NCI-H748 (cell line): Measurements from ENCODE around the gene ERICH6B.

Experiments
- DNase-seq: peaks from one replicate; lab custom pipeline; 2025; ENCODE audit not compliant: unreplicated experiment; lab: John Stamatoyannopoulos, UW

The ERICH6B gene

DNA sequence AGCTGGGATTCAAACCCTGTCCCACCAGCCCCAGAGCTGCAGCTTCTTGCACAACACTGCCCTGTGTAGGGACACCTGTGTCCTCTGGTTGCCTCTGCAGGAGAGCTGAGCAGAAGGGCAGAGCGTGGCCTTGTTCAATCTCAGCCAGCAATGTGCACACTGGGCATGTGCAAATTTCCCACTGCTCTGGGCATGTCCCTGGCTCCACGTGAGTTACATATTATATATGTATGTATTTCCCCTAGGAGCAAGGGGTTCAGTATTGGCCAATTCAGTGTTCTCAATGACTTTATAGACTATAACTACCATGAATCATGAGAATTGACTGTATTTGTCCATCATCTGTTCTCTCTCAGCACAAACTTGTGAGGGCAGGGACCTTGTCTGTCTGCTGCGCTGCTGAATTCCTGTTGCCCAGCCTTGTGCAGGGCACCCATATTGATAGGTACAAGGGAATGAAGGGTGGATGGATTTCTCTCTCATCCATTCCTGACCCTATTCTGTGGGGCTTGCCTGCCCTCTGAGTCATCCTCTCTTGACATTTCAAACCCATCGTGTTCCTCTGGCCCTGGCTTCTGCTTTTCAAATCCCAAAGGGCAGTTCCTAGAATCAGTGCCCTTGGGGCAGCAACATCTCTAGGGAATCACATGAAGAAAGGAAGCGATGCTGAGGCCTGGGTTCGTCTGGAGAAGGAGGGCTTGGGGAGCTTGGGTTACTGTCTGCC is 69.7 kb downstream of the ERICH6B start:
- DNase-seq, result no peak

- DNase-seq, result no peak
Observed at GRCh38 chr13:45544520-45544919, 71.0 kb downstream of the ERICH6B start.

- DNase-seq, result no peak
Observed at GRCh38 chr13:45542878-45543277, 72.7 kb downstream of the ERICH6B start.

DNA sequence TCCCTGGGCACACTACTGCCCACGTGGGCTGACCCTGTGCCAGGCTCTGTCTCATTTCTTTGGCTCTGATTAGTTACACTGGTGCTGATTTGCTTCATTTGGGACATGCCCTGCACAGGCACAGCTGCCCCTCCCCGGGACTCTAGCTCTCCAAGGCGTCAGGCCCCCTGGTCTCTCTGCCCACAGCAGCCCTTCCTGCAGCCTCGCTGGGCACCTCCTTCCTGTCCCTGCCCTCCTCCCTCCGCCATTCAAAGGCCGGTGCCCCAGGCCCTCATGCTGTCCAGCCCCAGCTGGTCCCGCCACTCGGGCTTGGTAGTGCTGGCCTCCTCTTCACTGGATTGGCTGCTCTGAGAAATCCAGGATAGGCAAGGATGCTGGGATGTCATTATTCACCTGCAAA is 73.1 kb downstream of the ERICH6B start:
- no peak for DNase-seq

GRCh38 chr13:45541806-45542205 is 73.7 kb downstream of the ERICH6B start:
- no peak for DNase-seq

DNA sequence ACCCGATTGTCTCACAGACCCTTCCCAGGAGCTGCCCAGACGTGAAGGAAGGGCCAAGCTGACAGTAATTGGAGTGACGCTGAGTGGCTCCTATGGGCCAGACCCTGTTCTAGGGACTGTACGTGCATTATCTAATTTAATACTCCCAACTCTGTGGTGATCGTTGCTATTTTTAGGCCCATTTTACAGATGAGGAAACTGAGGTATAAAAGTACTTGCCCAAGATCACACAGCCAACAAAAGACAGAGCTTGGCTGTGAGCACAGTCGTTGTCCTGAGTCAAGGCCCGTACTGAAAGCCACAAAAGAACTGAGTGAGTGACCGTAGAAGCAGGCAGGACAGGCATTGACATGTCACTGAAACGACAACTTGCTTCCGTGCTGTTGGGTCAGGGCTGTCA is 74.7 kb downstream of the ERICH6B start:
- no peak for DNase-seq

DNA sequence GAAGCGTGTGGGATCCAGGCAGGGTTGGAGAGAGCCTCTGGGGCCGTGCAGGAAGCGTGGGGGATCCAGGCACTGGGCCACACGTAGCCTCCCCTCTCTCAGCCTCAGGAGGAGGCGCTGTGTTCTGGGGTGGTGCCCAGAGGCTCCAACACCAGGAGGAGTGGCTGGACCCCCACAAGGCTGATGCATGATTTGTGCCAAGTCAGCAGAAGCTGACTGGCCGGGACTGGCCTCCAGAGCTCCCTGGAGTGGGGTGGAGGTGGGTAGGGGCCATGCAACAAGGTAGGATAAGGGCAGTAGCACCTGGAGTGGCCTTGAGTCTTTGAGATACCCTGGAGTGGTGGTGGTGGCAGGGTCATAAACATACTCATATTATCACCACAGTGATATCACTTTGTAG is 75.3 kb downstream of the ERICH6B start:
- no peak for DNase-seq

DNA sequence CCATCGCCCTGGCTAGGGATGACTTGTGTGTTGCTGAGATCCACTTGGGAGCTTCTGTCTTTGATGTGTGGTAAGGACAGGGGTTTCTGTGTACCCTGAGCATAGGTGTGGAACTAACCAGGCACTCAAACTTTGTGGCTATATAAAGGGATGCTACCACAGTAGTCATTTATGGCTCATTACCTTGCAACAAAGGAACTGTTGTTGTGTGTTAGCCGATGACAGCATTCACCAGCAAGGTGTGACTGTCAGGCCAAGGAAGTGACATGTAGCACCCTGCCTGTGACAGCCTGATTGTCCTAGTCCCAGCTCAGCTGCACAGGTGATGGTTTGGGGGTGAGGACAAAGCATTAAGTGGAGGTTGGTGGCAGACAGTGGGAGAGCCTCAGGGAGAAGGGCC is 77.2 kb downstream of the ERICH6B start:
- DNase-seq, result peak; percentile 62

DNA sequence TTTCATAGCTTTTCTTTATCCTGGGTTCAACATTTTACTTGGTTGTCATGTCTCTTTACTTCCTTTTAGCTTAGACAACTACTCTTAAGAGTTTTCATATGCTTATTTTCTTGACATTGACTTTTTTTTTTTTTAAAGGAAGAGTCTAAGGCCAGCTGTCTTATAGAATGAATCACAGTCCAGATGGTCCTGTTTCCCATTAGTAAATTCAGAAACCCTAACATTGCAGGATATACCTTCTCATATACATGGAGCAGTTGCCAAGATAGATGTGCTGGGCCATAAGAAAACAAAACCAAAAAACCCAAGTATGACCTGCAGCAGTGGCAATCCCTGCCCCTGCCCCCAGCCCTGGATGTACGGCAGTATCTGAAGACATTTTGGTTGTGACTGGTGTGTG is 78.0 kb downstream of the ERICH6B start:
- DNase-seq, result no peak

GRCh38 chr13:45536224-45536623 is 79.3 kb downstream of the ERICH6B start:
- DNase-seq, result no peak

DNA sequence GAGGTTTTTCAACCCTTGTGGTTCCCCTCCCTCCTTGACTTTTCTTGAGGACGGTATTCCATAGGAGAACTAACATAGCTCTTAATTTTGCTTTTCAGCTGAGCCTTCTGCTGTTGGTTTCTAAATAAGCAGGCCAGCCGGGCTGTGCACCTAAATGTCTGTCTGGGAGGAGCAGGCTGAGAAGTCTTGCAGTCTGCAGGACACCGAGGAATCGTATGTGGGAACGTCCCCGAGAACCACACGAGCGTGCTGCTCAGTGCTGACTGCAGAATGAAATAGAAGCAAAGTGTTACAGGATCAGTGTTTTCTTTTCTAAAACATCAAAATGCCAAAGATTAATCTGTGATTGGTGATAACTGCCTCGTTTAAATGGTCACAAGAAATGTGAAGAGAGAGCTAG is 80.9 kb downstream of the ERICH6B start:
- DNase-seq, result no peak

DNA sequence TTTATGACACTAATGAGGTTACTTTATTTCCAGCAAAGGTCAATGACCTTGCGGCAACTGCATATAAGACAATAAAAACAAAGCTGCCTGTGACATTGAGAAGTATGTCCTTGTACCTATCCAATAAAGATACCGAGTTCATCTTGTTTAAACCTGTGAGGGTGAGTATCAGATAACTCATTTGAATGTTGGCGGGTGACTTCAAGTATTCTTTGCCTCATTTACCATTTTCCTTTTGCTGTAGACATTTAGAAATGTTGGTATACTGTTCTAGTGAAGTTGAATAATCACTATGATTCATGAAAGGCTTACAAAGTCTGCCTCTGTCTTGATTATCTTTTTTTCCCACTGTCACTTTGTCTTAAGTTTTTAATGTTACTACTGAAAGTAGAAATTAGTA is 85.8 kb downstream of the ERICH6B start:
- DNase-seq, result no peak

DNA sequence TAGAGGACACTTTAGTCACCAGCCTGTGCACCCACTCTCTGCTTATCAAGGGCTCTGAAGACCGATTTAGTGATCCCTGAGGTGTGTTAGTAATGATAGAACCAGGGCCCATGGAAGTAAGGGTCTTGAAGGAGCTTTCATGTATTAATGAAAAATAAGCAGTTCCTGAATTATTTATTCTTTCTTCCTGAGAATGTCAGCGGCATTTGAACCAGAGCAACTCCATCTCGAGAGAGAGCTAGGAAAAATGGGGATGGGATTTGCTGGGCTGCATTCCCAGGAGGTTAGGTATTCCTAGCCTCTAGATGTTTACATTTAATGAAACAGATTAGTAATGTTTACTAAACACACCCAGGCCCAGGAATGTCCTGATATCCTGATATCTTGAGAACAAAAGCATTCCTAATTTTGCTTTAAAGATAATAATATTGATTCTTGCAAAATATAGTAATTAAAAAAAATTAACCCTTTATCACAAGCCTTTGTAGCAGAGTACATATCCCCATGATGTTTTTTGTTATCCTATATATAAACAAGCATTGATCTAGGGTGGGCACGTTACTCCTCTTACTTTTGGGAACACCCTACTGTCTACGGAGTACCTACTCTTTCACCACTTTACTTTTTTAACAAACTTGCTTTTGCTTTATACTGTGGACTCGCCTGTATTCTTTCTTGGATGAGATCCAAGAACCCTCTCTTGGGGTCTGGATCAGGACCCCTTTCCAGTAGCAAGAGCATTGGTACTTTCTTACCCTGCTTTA is 87.7 kb downstream of the ERICH6B start:
- no peak for DNase-seq

GRCh38 chr13:45522571-45522970 is 93.0 kb downstream of the ERICH6B start:
- DNase-seq, result no peak

DNA sequence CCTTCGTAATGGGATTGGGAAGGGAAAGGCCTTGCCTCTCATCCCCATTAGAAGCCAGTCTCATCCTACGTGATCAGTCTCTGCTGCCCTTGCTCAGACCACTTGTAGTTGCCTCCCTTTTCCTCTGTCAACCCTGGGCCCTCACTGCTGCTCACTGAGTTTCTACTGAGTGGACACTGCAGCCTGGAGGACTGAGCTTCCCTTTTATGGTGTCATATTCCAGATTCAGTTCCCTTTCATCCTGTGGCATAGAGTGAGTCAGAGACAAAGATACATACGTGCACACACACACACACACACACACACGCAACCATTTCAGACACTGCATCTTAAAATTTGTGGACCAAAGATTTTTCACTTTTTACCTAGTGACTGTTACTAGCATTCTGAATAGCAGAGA is 94.2 kb downstream of the ERICH6B start:
- no peak for DNase-seq

DNA sequence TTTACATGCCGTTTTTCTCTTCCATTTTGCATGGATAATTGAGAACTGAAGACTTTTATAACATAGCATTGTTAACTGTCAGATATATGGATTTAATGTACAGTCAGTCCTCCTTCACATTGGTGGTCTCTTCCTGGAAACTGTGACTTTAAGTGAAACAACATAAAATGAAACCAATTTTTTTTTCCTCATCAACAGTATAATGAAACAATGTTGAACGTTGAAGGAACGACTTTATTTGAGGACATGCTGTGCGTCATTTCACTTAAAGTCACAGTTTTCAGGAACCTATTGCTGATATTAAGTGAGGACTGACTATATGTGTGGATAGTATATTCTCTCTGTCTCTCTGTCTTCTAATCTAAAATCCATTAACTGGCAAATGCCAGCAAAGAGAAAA is 96.0 kb downstream of the ERICH6B start:
- no peak for DNase-seq

DNA sequence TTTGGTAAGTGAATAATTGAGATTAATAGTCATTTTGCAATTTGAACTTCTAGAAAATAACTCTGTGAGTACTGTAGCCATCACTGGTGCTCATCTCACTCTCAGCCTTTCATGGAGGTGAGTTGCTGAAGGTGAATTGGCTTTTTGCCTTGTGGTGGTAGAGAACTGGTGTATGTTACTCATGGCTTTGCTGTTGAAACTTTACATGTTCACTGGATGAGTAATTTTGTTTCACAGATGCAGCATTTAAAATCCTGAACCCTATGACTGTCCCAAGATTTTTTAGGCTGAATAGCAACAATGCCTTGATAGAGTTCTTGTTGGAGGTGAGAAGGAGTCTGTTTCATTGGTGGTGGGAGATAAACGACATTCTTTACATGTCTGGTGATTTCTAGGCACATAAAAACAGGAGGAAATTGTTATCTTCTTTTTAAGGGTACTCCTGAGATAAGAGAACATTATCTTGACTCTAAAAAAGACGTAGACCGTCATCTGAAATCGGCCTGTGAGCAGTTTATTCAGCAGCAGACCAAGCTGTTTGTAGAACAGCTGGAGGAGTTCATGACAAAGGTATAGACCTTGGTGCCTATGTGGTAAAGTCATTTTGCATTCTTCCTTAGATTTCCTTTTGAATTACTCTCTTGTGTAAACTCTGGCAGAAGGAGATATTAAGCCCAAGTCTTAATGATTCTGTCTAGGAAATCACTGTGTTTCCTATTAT is 96.9 kb downstream of the ERICH6B start:
- no peak for DNase-seq

- DNase-seq, result no peak
Observed at GRCh38 chr13:45516757-45517156, 98.8 kb downstream of the ERICH6B start.

GRCh38 chr13:45512098-45512496 is 103.4 kb downstream of the ERICH6B start:
- DNase-seq, result no peak

DNA sequence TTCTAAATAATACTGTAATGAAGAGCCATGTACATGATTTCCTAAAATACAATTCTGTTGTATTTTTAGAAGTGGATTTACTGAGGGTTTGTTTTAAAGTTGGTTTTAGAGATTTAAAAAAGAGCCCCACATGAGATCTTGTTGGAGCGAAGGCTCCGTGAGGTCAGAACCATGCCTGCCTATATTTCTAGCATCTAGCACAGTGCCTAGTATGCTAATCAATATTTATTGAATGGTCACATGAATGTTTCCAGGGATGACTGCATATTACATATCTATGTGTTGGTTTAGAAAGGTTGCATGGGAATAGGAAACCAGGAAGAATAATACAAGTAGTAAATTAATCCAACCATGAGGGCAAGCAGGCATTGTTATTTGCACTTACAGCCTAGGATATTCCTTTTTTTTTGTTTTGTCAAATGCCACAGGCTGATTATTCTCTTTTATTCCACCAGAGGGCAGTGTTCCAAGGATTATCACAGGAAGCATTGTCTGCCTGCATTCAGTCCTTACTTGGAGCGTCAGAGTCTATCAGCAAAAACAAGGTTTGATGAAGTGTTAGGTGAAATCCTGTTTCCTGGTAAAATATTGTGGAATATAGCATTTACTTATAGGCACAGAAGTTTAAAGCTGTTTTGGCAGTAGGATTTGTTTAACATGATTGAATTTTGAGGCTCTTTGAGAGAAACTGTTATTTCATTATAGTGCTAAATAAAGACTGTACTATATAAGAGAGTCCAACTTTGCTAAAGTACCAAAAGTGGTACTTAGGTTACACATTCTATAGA is 104.0 kb downstream of the ERICH6B start:
- DNase-seq, result peak; percentile 71

GRCh38 chr13:45510672-45511071 is 104.9 kb downstream of the ERICH6B start:
- DNase-seq, result no peak
